Right ventricle myocardium superior (tissue), 1 donor: Measurements from ENCODE around the gene OXLD1. TPM values are rescaled to one million over a fixed set of nuclear protein-coding genes. Genes with fewer than 3 reads are reported as not detected.
A peak's percentile ranks its signal among the peaks of the same experiment; 100 is the strongest.
"Not testable (repeated sequence)": the region's sequence is repeated elsewhere in the genome, so short reads cannot be mapped to it uniquely, and the experiment has no call there.

Experiments used
- ATAC-seq: fragments of 200-7000 bp; cut with Tn5 transposase; one replicate; pipeline ENCODE4 v1.9.1; 2020; ENCODE audit warnings: mild to moderate bottlenecking; ENCODE audit not compliant: poor library complexity
- DNase-seq: peaks from one replicate; pipeline ENCODE4 v3.0.0-alpha.2; 2020
- intact Hi-C: fragments of 100-400 bp; cut with DNase I; formaldehyde crosslinking; loops from one replicate; pipeline ENCODE4 v1.11.2; 2022
- microRNA-seq: library from miRNA; unstranded; fragments of <30 nt; microRNA quantifications from one replicate; pipeline ENCODE4 v1.2.0, GENCODE V29; 2020
- total RNA-seq: library from RNA; stranded (reverse); fragmentation: NEBNext Ultra II Directional; extraction: Animal tissue kit (Norgen Biotek cat#: 25700); gene quantifications from one replicate; pipeline ENCODE4 v1.2.1, GENCODE V29; 2021
- donor health status: DM: no; HTN: yes; CAD: no; lungs with severe emphysema.

The OXLD1 gene
- total RNA-seq, 1 donor from 2014 or later, result 16.1 TPM

GRCh38 chr17:81640011-81640410 lies 26.4 kb downstream of the OXLD1 start:
- ATAC-seq (no peak), DNase-seq (no peak)
- intact Hi-C loops, result no loop called here

- no peak for DNase-seq
- intact Hi-C loops, result no loop called here
- no peak for ATAC-seq
These were observed 27.7 kb downstream of the OXLD1 start for GRCh38 chr17:81638683-81639082.

GRCh38 chr17:81636505-81637288 lies 29.7 kb downstream of the OXLD1 start, which contains the start of the genes NPLOC4 and TSPAN10:
Gene NPLOC4, minus strand, starts transcription at chr17:81637112. Its CDS starts 182 bp downstream, at chr17:81636930.
Gene TSPAN10, plus strand, starts transcription at chr17:81637196. Its CDS starts 5,217 bp downstream, at chr17:81642413.
- peak; percentile 92 for DNase-seq
- intact Hi-C loops, result no loop called here
- ATAC-seq, result peak; percentile 92

DNA sequence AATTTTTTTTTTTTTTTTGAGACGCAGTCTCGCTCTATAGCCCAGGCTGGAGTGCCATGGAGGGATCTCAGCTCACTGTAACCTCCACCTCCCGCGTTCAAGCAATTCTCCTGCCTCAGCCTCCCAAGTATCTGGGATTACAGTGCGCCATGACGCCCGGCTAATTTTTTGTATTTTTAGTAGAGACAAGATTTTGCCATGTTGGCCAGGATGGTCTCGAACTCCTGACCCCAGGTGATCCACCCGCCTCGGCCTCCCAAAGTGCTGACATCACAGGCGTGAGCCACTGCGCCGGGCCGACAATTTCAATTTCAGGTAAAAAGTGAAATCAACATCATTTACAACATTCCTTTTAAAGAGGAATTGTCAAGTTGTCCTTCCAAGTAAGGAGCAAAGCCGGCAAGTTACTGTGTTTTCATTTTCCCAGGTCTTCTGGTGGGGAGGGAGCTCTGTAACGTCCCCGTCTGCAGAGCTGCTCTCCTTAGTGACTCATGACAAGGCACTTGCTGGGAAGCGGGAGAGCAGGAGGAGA lies 30.4 kb downstream of the OXLD1 start:
- ATAC-seq (peak; percentile 42), DNase-seq (no peak)
- intact Hi-C loops, result no loop called here

- ATAC-seq, result no peak
- intact Hi-C loops, result no loop called here
- no peak for DNase-seq
These were observed 31.0 kb downstream of the OXLD1 start for GRCh38 chr17:81635431-81635830.

GRCh38 chr17:81631482-81631881 lies 34.9 kb downstream of the OXLD1 start:
- ATAC-seq, result no peak
- intact Hi-C loops, result no loop called here
- no peak for DNase-seq

DNA sequence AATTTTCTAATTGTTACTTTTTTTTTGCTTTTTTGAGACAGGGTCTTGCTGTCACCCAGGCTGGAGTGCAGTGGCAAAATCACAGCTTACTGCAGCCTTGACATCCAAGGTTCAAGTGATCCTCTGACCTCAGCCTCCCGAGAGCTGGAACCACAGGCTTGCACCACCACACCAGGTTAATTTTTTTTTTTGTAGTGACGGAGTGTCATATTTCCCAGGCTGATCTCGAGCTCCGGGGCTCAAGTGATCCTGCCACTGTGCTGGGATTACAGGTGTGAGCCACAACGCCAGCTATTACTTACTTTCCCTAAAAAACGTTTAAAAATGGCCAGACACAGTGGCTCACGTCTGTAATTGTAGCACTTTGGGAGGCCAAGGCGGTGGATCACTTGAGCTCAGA lies 36.1 kb downstream of the OXLD1 start:
- no peak for DNase-seq
- intact Hi-C loops, result no loop called here
- no peak for ATAC-seq

GRCh38 chr17:81621494-81622130 lies 44.8 kb downstream of the OXLD1 start:
- DNase-seq, result no peak
- peak; percentile 74 for ATAC-seq
- intact Hi-C loops, result no loop called here

DNA sequence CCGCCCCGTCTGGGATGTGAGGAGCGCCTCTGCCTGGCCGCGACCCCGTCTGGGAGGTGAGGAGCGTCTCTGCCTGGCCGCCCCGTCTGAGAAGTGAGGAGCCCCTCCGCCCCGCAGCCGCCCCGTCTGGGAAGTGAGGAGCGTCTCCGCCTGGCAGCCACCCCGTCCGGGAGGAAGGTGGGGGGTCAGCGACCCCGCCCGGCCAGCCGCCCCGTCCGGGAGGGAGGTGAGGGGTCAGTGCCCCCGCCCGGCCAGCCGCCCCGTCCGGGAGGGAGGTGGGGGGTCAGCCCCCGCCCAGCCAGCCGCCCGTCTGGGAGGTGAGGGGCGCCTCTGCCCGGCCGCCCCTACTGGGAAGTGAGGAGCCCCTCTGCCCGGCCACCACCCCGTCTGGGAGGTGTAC lies 48.1 kb downstream of the OXLD1 start:
- not testable (repeated sequence) for ATAC-seq, DNase-seq

GRCh38 chr17:81616877-81617276 lies 49.5 kb downstream of the OXLD1 start:
- DNase-seq (no peak), ATAC-seq (no peak)
- intact Hi-C loops, result no loop called here

More for the DNA sequence above, 48.1 kb downstream of the OXLD1 start:
- intact Hi-C loops, result not testable (repeated sequence)

- DNase-seq (no peak), ATAC-seq (no peak)
- intact Hi-C loops, result no loop called here
These were observed 50.9 kb downstream of the OXLD1 start for GRCh38 chr17:81615401-81615930.

Small RNA genes lying within 50 kb of the gene (microRNA-seq; reads per million reads assigned to microRNA genes)
- not detected for gene MIR6786

Other genes starting within 250 kb of the OXLD1 start
- 369 TPM for gene ACTG1, start 153.8 kb downstream of the OXLD1 start, total RNA-seq
- 0.19 TPM for gene FSCN2, start 138.2 kb downstream of the OXLD1 start, total RNA-seq
- 13.0 TPM for gene FAAP100, start 114.3 kb downstream of the OXLD1 start, total RNA-seq
- gene NPLOC4, start 29.5 kb downstream of the OXLD1 start, total RNA-seq, result 81.1 TPM
- 0.24 TPM for gene TSPAN10, start 29.4 kb downstream of the OXLD1 start, total RNA-seq
- not detected for gene PDE6G, start 10.1 kb downstream of the OXLD1 start, total RNA-seq
- 4.8 TPM for gene CCDC137, start 132 bp upstream of the OXLD1 start, total RNA-seq
- 11.9 TPM for gene ARL16, start 17.2 kb upstream of the OXLD1 start, total RNA-seq
- gene HGS, start 17.4 kb upstream of the OXLD1 start, total RNA-seq, result 34.5 TPM
- 173 TPM for gene MRPL12, start 36.8 kb upstream of the OXLD1 start, total RNA-seq
- 7.0 TPM for gene SLC25A10, start 45.7 kb upstream of the OXLD1 start, total RNA-seq
- gene GCGR, start 137.5 kb upstream of the OXLD1 start, total RNA-seq, result not detected
- gene MCRIP1, start 166.7 kb upstream of the OXLD1 start, total RNA-seq, result 104 TPM
- not detected for gene PPP1R27, start 168.4 kb upstream of the OXLD1 start, total RNA-seq
- 309 TPM for gene P4HB, start 193.9 kb upstream of the OXLD1 start, total RNA-seq
- 113 TPM for gene ARHGDIA, start 204.7 kb upstream of the OXLD1 start, total RNA-seq
- 29.9 TPM for gene ALYREF, start 225.0 kb upstream of the OXLD1 start, total RNA-seq
- 176 TPM for gene ANAPC11, start 225.1 kb upstream of the OXLD1 start, total RNA-seq
- 0.24 TPM for gene NPB, start 235.6 kb upstream of the OXLD1 start, total RNA-seq
- gene PCYT2, start 244.8 kb upstream of the OXLD1 start, total RNA-seq, result 29.5 TPM